ENCODE results near the gene POMZP3. TPM values are rescaled to one million over a fixed set of nuclear protein-coding genes. Genes with fewer than 3 reads are reported as not detected.
"Not testable (repeated sequence)": the region's sequence is repeated elsewhere in the genome, so short reads cannot be mapped to it uniquely, and the experiment has no call there.

Gene POMZP3
- total and polyA plus RNA-seq, 2 of the 13 experiments (the other 11 are each of a cell fraction or from before 2014, with no cell fraction given), result 1.5 to 3.5 TPM

DNA sequence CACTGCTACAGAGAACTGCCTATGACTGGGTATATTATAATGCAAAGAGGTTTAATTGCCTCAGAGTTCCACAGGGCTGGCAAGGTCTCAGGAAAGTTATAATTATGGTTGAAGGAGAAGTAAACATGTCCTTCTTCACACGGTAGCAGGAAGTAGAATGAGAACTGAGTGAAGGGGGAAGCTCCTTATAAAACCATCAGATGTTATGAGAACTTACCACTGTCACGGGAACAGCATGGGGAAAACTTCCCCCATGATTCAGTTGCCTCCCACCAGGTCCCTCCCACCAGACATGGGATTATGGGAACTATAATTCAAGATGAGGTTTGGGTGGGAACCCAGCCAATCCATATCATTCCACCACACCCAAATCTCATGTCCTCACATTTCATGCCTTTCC, 34.4 kb downstream of the POMZP3 start:
- H3K4me1 ChIP-seq (ENCODE audit: insufficient read depth, low read length); ATAC-seq; H3K79me2 ChIP-seq (ENCODE audit: insufficient read depth, low read length); FAIRE-seq; DNase-seq (ENCODE audit: low spot score); H2AFZ ChIP-seq (ENCODE audit: low read length); H4K20me1 ChIP-seq (ENCODE audit: insufficient read depth, low read length); H3K4me3 ChIP-seq (replicated peaks in 1 of 3; ENCODE audit: insufficient read depth in 1 of 3, low read depth in 2 of 3, low read length in 3 of 3); H3K4me2 ChIP-seq (ENCODE audit: low read depth, low read length); in situ Hi-C loops (cut with HindIII; ENCODE audit: extremely low pct_ligation_motif_present, low pct_unique_long_range_greater_than_20kb); intact Hi-C loops (cut with micrococcal nuclease; ENCODE audit: unreplicated experiment); BruUV-seq (replicated peaks); H3K9me3 ChIP-seq (ENCODE audit: low read length); H3K36me3 ChIP-seq (replicated peaks in 1 of 2; ENCODE audit: control insufficient read depth in 1 of 2, insufficient read depth in 2 of 2, low read length in 2 of 2); POLR2A ChIA-PET; H3K27ac ChIP-seq (ENCODE audit: extremely low read length, insufficient read depth, low read length); H3K9ac ChIP-seq (ENCODE audit: insufficient read depth, low read depth, low read length); CTCF ChIA-PET (ENCODE audit: low intra/inter-chr PET ratio, low total read pairs); H3K27me3 ChIP-seq (ENCODE audit: control insufficient read depth in 1 of 2, insufficient read depth in 2 of 2, low read length in 2 of 2): not testable (repeated sequence)
- 85% methylated on average over 2 of the region's 2 CpGs for WGBS (ENCODE audit: low lambda C conversion rate)

GRCh38 chr7:76591602-76592304, 35.3 kb downstream of the POMZP3 start:
- DNase-seq (ENCODE audit: low spot score); H3K27me3 ChIP-seq (ENCODE audit: control insufficient read depth in 1 of 2, insufficient read depth in 2 of 2, low read length in 2 of 2); H3K9me3 ChIP-seq (ENCODE audit: low read length); intact Hi-C loops (cut with micrococcal nuclease; ENCODE audit: unreplicated experiment); CTCF ChIA-PET (ENCODE audit: low intra/inter-chr PET ratio, low total read pairs); H3K4me2 ChIP-seq (ENCODE audit: low read depth, low read length); BruUV-seq (replicated peaks); FAIRE-seq; POLR2A ChIA-PET; H3K9ac ChIP-seq (ENCODE audit: insufficient read depth, low read depth, low read length); in situ Hi-C loops (cut with HindIII; ENCODE audit: extremely low pct_ligation_motif_present, low pct_unique_long_range_greater_than_20kb); ATAC-seq; H4K20me1 ChIP-seq (ENCODE audit: insufficient read depth, low read length); H2AFZ ChIP-seq (ENCODE audit: low read length); H3K4me3 ChIP-seq (replicated peaks in 1 of 3; ENCODE audit: insufficient read depth in 1 of 3, low read depth in 2 of 3, low read length in 3 of 3); H3K36me3 ChIP-seq (replicated peaks in 1 of 2; ENCODE audit: control insufficient read depth in 1 of 2, insufficient read depth in 2 of 2, low read length in 2 of 2); H3K27ac ChIP-seq (ENCODE audit: extremely low read length, insufficient read depth, low read length); H3K79me2 ChIP-seq (ENCODE audit: insufficient read depth, low read length): not testable (repeated sequence)
- peaks cover 14% of the 10 kb centered on the region for H3K4me1 ChIP-seq (ENCODE audit: insufficient read depth, low read length)
- 97% methylated on average over 1 of the region's 2 CpGs for WGBS (ENCODE audit: low lambda C conversion rate)

DNA sequence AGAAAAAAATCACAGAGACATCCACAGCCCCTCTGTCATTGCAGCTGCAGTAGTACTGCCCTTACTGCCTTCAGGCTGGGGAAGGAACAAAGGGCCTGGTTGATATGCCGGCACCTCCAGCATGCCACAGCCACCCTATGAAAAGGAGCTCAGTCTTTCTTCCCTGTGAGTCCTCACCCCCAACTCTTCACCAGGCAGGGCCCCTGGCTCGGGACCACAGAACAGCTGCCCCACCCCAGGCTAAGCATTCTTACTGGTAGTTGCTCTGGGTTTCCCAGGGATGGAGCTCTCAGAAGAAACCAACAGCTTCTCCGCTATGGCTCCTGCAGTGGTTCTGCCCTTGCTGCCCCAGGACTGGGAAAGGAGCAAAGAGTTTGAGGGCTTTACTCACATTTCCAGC, 36.0 kb downstream of the POMZP3 start:
- H3K9ac ChIP-seq (ENCODE audit: insufficient read depth, low read depth, low read length); H3K27me3 ChIP-seq (ENCODE audit: control insufficient read depth in 1 of 2, insufficient read depth in 2 of 2, low read length in 2 of 2); ATAC-seq; in situ Hi-C loops (cut with HindIII; ENCODE audit: extremely low pct_ligation_motif_present, low pct_unique_long_range_greater_than_20kb); DNase-seq (ENCODE audit: low spot score); H2AFZ ChIP-seq (ENCODE audit: low read length); intact Hi-C loops (cut with micrococcal nuclease; ENCODE audit: unreplicated experiment); CTCF ChIA-PET (ENCODE audit: low intra/inter-chr PET ratio, low total read pairs); POLR2A ChIA-PET; H4K20me1 ChIP-seq (ENCODE audit: insufficient read depth, low read length); H3K9me3 ChIP-seq (ENCODE audit: low read length); FAIRE-seq; H3K4me2 ChIP-seq (ENCODE audit: low read depth, low read length); H3K79me2 ChIP-seq (ENCODE audit: insufficient read depth, low read length); H3K4me3 ChIP-seq (replicated peaks in 1 of 3; ENCODE audit: insufficient read depth in 1 of 3, low read depth in 2 of 3, low read length in 3 of 3); H3K27ac ChIP-seq (ENCODE audit: extremely low read length, insufficient read depth, low read length); BruUV-seq (replicated peaks); H3K36me3 ChIP-seq (replicated peaks in 1 of 2; ENCODE audit: control insufficient read depth in 1 of 2, insufficient read depth in 2 of 2, low read length in 2 of 2): not testable (repeated sequence)
- 80% methylated on average over 1 of the region's 3 CpGs for WGBS (ENCODE audit: low lambda C conversion rate)
- H3K4me1 ChIP-seq (ENCODE audit: insufficient read depth, low read length), result peaks cover 22% of the 10 kb centered on the region

GRCh38 chr7:76588586-76588985, 38.5 kb downstream of the POMZP3 start:
- H3K36me3 ChIP-seq (replicated peaks in 1 of 2; ENCODE audit: control insufficient read depth in 1 of 2, insufficient read depth in 2 of 2, low read length in 2 of 2); H3K27me3 ChIP-seq (ENCODE audit: control insufficient read depth in 1 of 2, insufficient read depth in 2 of 2, low read length in 2 of 2); H3K9ac ChIP-seq (ENCODE audit: insufficient read depth, low read depth, low read length); ATAC-seq; DNase-seq (ENCODE audit: low spot score); in situ Hi-C loops (cut with HindIII; ENCODE audit: extremely low pct_ligation_motif_present, low pct_unique_long_range_greater_than_20kb); H3K27ac ChIP-seq (ENCODE audit: extremely low read length, insufficient read depth, low read length); H3K4me3 ChIP-seq (replicated peaks in 1 of 3; ENCODE audit: insufficient read depth in 1 of 3, low read depth in 2 of 3, low read length in 3 of 3); BruUV-seq (replicated peaks); CTCF ChIA-PET (ENCODE audit: low intra/inter-chr PET ratio, low total read pairs); H4K20me1 ChIP-seq (ENCODE audit: insufficient read depth, low read length); H3K4me2 ChIP-seq (ENCODE audit: low read depth, low read length); H3K9me3 ChIP-seq (ENCODE audit: low read length); POLR2A ChIA-PET; intact Hi-C loops (cut with micrococcal nuclease; ENCODE audit: unreplicated experiment); H2AFZ ChIP-seq (ENCODE audit: low read length): not testable (repeated sequence)
- 45% methylated on average over 1 of the region's 1 CpG for WGBS (ENCODE audit: low lambda C conversion rate)
- FAIRE-seq, result peak; percentile 57
- peaks cover 32% of the 10 kb centered on the region for H3K4me1 ChIP-seq (ENCODE audit: insufficient read depth, low read length)
- H3K79me2 ChIP-seq (ENCODE audit: insufficient read depth, low read length), result peaks cover 11% of the 10 kb centered on the region
